Measurements from ENCODE around the gene YJEFN3.

DNA sequence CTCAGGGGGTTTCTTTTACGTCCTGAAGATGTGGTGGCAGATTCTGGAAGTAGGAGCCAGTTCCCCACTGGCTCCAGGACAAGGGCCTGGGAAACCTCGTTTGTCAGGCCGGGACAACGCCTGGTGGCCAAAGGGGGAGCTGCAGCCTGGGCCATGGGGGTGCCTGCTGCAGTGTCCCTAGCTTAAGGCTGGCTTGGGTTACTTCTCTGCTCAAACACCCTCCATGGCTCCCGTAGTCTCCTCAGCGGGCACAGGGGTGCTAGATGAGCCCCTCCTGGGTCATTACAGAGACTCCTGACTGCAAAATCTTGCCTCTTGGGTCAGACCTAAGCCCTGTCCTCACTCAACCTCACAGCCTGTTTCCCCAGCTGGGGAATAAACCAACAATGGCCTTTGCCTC, 24.1 kb downstream of the YJEFN3 start:
- TF ChIP-seq, protein P1, sequence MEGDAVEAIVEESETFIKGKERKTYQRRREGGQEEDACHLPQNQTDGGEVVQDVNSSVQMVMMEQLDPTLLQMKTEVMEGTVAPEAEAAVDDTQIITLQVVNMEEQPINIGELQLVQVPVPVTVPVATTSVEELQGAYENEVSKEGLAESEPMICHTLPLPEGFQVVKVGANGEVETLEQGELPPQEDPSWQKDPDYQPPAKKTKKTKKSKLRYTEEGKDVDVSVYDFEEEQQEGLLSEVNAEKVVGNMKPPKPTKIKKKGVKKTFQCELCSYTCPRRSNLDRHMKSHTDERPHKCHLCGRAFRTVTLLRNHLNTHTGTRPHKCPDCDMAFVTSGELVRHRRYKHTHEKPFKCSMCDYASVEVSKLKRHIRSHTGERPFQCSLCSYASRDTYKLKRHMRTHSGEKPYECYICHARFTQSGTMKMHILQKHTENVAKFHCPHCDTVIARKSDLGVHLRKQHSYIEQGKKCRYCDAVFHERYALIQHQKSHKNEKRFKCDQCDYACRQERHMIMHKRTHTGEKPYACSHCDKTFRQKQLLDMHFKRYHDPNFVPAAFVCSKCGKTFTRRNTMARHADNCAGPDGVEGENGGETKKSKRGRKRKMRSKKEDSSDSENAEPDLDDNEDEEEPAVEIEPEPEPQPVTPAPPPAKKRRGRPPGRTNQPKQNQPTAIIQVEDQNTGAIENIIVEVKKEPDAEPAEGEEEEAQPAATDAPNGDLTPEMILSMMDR (IDR thresholded peaks at IDR 0.05): peak; percentile 85
- TF ChIP-seq, protein P2, sequence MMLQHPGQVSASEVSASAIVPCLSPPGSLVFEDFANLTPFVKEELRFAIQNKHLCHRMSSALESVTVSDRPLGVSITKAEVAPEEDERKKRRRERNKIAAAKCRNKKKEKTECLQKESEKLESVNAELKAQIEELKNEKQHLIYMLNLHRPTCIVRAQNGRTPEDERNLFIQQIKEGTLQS (CRISPR knock-in tag; conservative IDR thresholded peaks at IDR 0.05): no peak
- TF ChIP-seq, protein P3, sequence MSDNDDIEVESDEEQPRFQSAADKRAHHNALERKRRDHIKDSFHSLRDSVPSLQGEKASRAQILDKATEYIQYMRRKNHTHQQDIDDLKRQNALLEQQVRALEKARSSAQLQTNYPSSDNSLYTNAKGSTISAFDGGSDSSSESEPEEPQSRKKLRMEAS (CRISPR knock-in tag; IDR thresholded peaks at IDR 0.05): no peak
- TF ChIP-seq, protein P4, sequence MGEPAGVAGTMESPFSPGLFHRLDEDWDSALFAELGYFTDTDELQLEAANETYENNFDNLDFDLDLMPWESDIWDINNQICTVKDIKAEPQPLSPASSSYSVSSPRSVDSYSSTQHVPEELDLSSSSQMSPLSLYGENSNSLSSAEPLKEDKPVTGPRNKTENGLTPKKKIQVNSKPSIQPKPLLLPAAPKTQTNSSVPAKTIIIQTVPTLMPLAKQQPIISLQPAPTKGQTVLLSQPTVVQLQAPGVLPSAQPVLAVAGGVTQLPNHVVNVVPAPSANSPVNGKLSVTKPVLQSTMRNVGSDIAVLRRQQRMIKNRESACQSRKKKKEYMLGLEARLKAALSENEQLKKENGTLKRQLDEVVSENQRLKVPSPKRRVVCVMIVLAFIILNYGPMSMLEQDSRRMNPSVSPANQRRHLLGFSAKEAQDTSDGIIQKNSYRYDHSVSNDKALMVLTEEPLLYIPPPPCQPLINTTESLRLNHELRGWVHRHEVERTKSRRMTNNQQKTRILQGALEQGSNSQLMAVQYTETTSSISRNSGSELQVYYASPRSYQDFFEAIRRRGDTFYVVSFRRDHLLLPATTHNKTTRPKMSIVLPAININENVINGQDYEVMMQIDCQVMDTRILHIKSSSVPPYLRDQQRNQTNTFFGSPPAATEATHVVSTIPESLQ (CRISPR knock-in tag; IDR thresholded peaks at IDR 0.05): no peak
- no peak for TF ChIP-seq ATF1 (CRISPR knock-in tag; IDR thresholded peaks at IDR 0.05)
- TF ChIP-seq NFE2L1 (CRISPR knock-in tag; IDR thresholded peaks at IDR 0.05): no peak
